GM12878 (cell line): ENCODE measurements around the gene CREB5. TPM values are rescaled to one million over a fixed set of nuclear protein-coding genes. Genes with fewer than 3 reads are reported as not detected.

Source experiments
- ATAC-seq: fragments of 200-7000 bp; cut with Tn5 transposase; 3 replicates; pipeline ENCODE4 v1.9.1; 2020; ENCODE audit warnings: mild to moderate bottlenecking, moderate library complexity
- BruUV-seq: library from RNA; stranded (reverse); fragments of 400-500 nt; replicated peaks from 2 replicates; lab custom pipeline; 2021; lab: Mats Ljungman, UMichigan
- CTCF ChIA-PET: fragments of 300-600 bp; sonication (Branson Sonifier 250); formaldehyde crosslinking; extraction: SDS; loops from one replicate; lab custom pipeline; 2021; ENCODE audit warnings: inconsistent platforms; lab: Yijun Ruan, JAX
- POLR2A ChIA-PET: fragments of 350-600 bp; formaldehyde crosslinking; extraction: SDS; loops from one replicate; lab custom pipeline; 2021; ENCODE audit warnings: inconsistent platforms; lab: Charles Lee
- RAD21 ChIA-PET: fragments of 300-600 bp; sonication (Branson Sonifier 250); formaldehyde crosslinking; loops from one replicate; lab custom pipeline; 2023; ENCODE audit warnings: antibody characterized with exemption; ENCODE audit not compliant: unreplicated experiment; lab: Charles Lee
- SMC1A ChIA-PET: fragments of 300-600 bp; sonication (Branson Sonifier 250); formaldehyde crosslinking; loops from one replicate; lab custom pipeline; 2023; ENCODE audit not compliant: unreplicated experiment, uncharacterized antibody; lab: Charles Lee
- DNase-seq: peaks from one replicate; pipeline ENCODE4 v3.0.0-alpha.2; 2011; ENCODE audit warnings: low read depth, low spot score
- FAIRE-seq: peaks from 3 replicates; lab custom pipeline; 2011; peaks lifted over from hg19 to GRCh38; lab: Jason Lieb, UNC
- H2AFZ ChIP-seq: 2 replicates; pipeline ENCODE4 v1.6.0; 2011; ENCODE audit warnings: low read depth, low read length, control low read depth; ENCODE audit not compliant: control insufficient read depth
- H3K27ac ChIP-seq: 2 replicates; pipeline ENCODE4 v1.5.1; 2011; ENCODE audit warnings: control low read depth; ENCODE audit not compliant: control insufficient read depth, insufficient read depth
- H3K27me3 ChIP-seq, 2 experiments: replicated peaks in 1 of 2; 2 replicates each; pipeline versions ENCODE4 v1.6.0 to v1.6.1; 2011; ENCODE audit warnings: low read length in 1 of 2; ENCODE audit not compliant: control insufficient read depth in 2 of 2, insufficient read depth in 2 of 2
- H3K36me3 ChIP-seq, 2 experiments: 2 replicates each; pipeline ENCODE4 v1.5.1; 2011; ENCODE audit warnings: low read length in 1 of 2; ENCODE audit not compliant: control insufficient read depth in 2 of 2, insufficient read depth in 2 of 2
- H3K4me1 ChIP-seq: 2 replicates; pipeline ENCODE4 v1.6.1; 2011; ENCODE audit warnings: mild to moderate bottlenecking, low read length, moderate library complexity, mixed read lengths; ENCODE audit not compliant: control insufficient read depth, insufficient read depth
- H3K4me2 ChIP-seq: 2 replicates; pipeline ENCODE4 v1.6.0; 2011; ENCODE audit warnings: control low read depth; ENCODE audit not compliant: control insufficient read depth, insufficient read depth
- H3K4me3 ChIP-seq: fragments of 200-600 bp; sonication (generic); 2 replicates; pipeline ENCODE4 v1.5.1; 2016
- H3K79me2 ChIP-seq: 2 replicates; pipeline ENCODE4 v1.6.0; 2011; ENCODE audit warnings: low read length; ENCODE audit not compliant: control insufficient read depth, insufficient read depth
- H3K9ac ChIP-seq: 2 replicates; pipeline ENCODE4 v1.8.0; 2011; ENCODE audit warnings: low read length, control low read depth, mixed read lengths; ENCODE audit not compliant: control insufficient read depth, insufficient read depth
- H3K9me3 ChIP-seq: replicated peaks from 3 replicates; pipeline ENCODE4 v1.5.1; 2011; ENCODE audit warnings: mild to moderate bottlenecking, low read length; ENCODE audit not compliant: control insufficient read depth, insufficient read depth
- H4K20me1 ChIP-seq: 2 replicates; pipeline ENCODE4 v1.6.0; 2011; ENCODE audit not compliant: control insufficient read depth, insufficient read depth
- EZH2 ChIP-seq: IDR thresholded peaks from 2 replicates; pipeline ENCODE4 v1.6.1; 2012; ENCODE audit warnings: low read depth, mild to moderate bottlenecking, control low read depth, inconsistent platforms, low read length, borderline replicate concordance; ENCODE audit not compliant: control insufficient read depth
- HDAC6 ChIP-seq: fragments of 200-600 bp; sonication (generic); IDR thresholded peaks from one replicate; pipeline ENCODE4 v1.8.0; 2017; ENCODE audit warnings: antibody characterized with exemption; ENCODE audit not compliant: unreplicated experiment
- KDM1A ChIP-seq: fragments of 200-600 bp; sonication (generic); IDR thresholded peaks from 2 replicates; pipeline ENCODE4 v1.6.1; 2016; ENCODE audit warnings: borderline replicate concordance
- MEF2A ChIP-seq: IDR thresholded peaks from 2 replicates; pipeline ENCODE4 v1.6.1; 2011; ENCODE audit warnings: low read depth, mild to moderate bottlenecking, low read length, moderate library complexity; ENCODE audit not compliant: insufficient read depth
- MTA3 ChIP-seq: IDR thresholded peaks from 2 replicates; pipeline ENCODE4 v1.6.1; 2012; ENCODE audit warnings: low read length, inconsistent platforms, borderline replicate concordance
- NFXL1 ChIP-seq: fragments of 450-650 bp; IDR thresholded peaks from 2 replicates; pipeline ENCODE4 v1.6.1; 2017; ENCODE audit warnings: antibody characterized with exemption, mild to moderate bottlenecking, borderline replicate concordance
- POLR2AphosphoS2 ChIP-seq: IDR thresholded peaks from 2 replicates; pipeline ENCODE4 v1.6.1; 2011; ENCODE audit warnings: low read depth, mild to moderate bottlenecking, low read length, improper control_type of control experiment, moderate library complexity
- RBBP5 ChIP-seq: fragments of 200-600 bp; sonication (generic); conservative IDR thresholded peaks from 2 replicates; pipeline ENCODE4 v1.6.1; 2016
- RCOR1 ChIP-seq: conservative IDR thresholded peaks from 2 replicates; pipeline ENCODE4 v1.6.1; 2012; ENCODE audit warnings: low read depth, low read length, improper control_type of control experiment
- SMAD1 ChIP-seq: fragments of 450-650 bp; IDR thresholded peaks from 2 replicates; pipeline ENCODE4 v1.6.1; 2018; ENCODE audit warnings: mild to moderate bottlenecking, low read depth; ENCODE audit not compliant: partially characterized antibody
- SMAD5 ChIP-seq: IDR thresholded peaks from 2 replicates; pipeline ENCODE4 v1.6.1; 2016; ENCODE audit warnings: antibody characterized with exemption, low read depth
- TBL1XR1 ChIP-seq: IDR thresholded peaks from 2 replicates; pipeline ENCODE4 v1.6.1; 2012; ENCODE audit warnings: low read depth, low read length, improper control_type of control experiment
- TCF3 ChIP-seq: IDR thresholded peaks from 2 replicates; pipeline ENCODE4 v1.6.1; 2012; ENCODE audit warnings: low read depth, mild to moderate bottlenecking, low read length, borderline replicate concordance; ENCODE audit not compliant: insufficient read depth
- ZNF384 ChIP-seq: IDR thresholded peaks from 2 replicates; pipeline ENCODE4 v1.6.1; 2012; ENCODE audit warnings: low read depth, mild to moderate bottlenecking, low read length, improper control_type of control experiment, borderline replicate concordance
- WGBS: methylation state at CpG from one replicate; pipeline ENCODE4 v1.1.6; 2016; ENCODE audit warnings: low lambda C conversion rate; ENCODE audit not compliant: insufficient replicate concordance, insufficient coverage; ENCODE audit errors: missing lambda C conversion rate; 5-methylcytosine and 5-hydroxymethylcytosine counted together
- in situ Hi-C: fragments of 300-500 bp; cut with MboI; formaldehyde crosslinking; loops from 9 replicates; pipeline ENCODE4 v1.14.3; 2018; ENCODE audit warnings: mixed read lengths
- intact Hi-C: fragments of 100-400 bp; cut with micrococcal nuclease; formaldehyde crosslinking; loops from one replicate; pipeline ENCODE4 v1.14.2; 2022; ENCODE audit not compliant: unreplicated experiment
- polyA plus RNA-seq, 11 experiments: library from polyadenylated mRNA; depleted of rRNA in 4 of 11; unstranded in 6 of 11; stranded (reverse) in 5 of 11; fragments of >200 nt; fragmentation: Nextera tagmentation in 4 of 11; fragmentation: Illumina TruSeq in 1 of 11; extraction: Ambion mirVana in 4 of 11; extraction: Trizol in 1 of 11; gene quantifications; 1 replicate in 1 of 11; 2 replicates in 10 of 11; pipeline versions ENCODE4 v1.2.1 to v1.2.3, GENCODE V29; 2011 to 2016; ENCODE audit warnings: inconsistent platforms in 2 of 11, missing spikeins in 2 of 11, low read depth in 1 of 11
- total RNA-seq, 4 experiments: library from RNA; depleted of rRNA in 3 of 4; stranded (reverse); fragments of >200 nt in 3 of 4; fragmentation: Illumina TruSeq in 1 of 4; extraction: Trizol in 1 of 4; gene quantifications; 2 replicates each; pipeline versions ENCODE4 v1.2.1 to v1.2.3, GENCODE V29; 2013 to 2021
- TF ChIP-seq, protein P1 (sequence below): fragments of 450-650 bp; conservative IDR thresholded peaks from 2 replicates; pipeline ENCODE4 v1.6.1; 2017; ENCODE audit warnings: mild to moderate bottlenecking, moderate library complexity
- TF ChIP-seq, protein P2 (sequence below): fragments of 450-650 bp; IDR thresholded peaks from 2 replicates; pipeline ENCODE4 v1.6.1; 2017; ENCODE audit warnings: mild to moderate bottlenecking, moderate library complexity
- TF ChIP-seq, protein P3 (sequence below): fragments of 450-650 bp; IDR thresholded peaks from 2 replicates; pipeline ENCODE4 v1.6.1; 2017; ENCODE audit warnings: mild to moderate bottlenecking, low read depth, inconsistent platforms; ENCODE audit not compliant: poor library complexity, severe bottlenecking

Gene CREB5
- total and polyA plus RNA-seq, 10 of the 15 experiments (the other 5 are each of a cell fraction or from before 2014, with no cell fraction given) = 12.9 to 74.1 (median 53.0) TPM

DNA sequence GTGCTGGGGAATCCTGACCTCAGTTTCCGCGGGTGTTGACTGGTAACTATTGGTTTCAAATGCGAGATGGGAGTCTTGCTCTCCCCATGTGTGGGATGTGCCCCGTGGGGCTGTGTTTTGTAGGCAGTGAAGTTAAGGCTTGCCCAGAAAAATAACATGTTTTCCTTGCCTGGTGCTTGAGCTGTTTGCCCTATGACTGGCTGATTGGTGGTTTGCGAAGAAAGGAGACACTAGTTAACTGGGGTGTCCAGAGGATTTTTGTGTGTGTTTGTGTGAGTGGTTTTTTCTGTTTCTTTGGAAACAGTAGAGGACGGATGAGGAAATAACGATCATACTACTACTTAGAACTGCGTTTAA, 61.9 kb downstream of the CREB5 start:
- peaks cover 12% of the 10 kb centered on the region for H3K4me1 ChIP-seq
- POLR2A ChIA-PET = interaction anchor here (1.0 kb wide), 1 partner anchor 102 kb away, joined by 3 read pairs; no protein-coding TSS in a partner anchor
- in situ Hi-C loops = no loop called here
- H2AFZ ChIP-seq = no peak overlapping the region
- no peak overlapping the region for H3K27ac ChIP-seq
- H3K4me3 ChIP-seq = no peak overlapping the region
- WGBS = 76% methylated on average over 8 of the region's 8 CpGs
- H3K4me2 ChIP-seq = no peak overlapping the region
- FAIRE-seq (no peak), DNase-seq (no peak), ATAC-seq (no peak)
- no peaks in the 10 kb centered on the region for H3K9me3 ChIP-seq
- RAD21 ChIA-PET = interaction anchor here (1.3 kb wide), 1 partner anchor 86 kb away, joined by 3 read pairs; no protein-coding TSS in a partner anchor
- no peak overlapping the region for H3K9ac ChIP-seq
- H4K20me1 ChIP-seq = no peaks in the 10 kb centered on the region
- H3K79me2 ChIP-seq = no peaks in the 10 kb centered on the region
- no TSS peak for BruUV-seq
- CTCF ChIA-PET = interaction anchor here (0.9 to 1.2 kb wide), 3 partner anchors 47 to 92 kb away, joined by 3 to 4 read pairs (median 4); no protein-coding TSS in a partner anchor
- no peaks in the 10 kb centered on the region; a peak in 1 of 4 replicates for H3K36me3 ChIP-seq
- H3K27me3 ChIP-seq = no peaks in the 10 kb centered on the region
- intact Hi-C loops = no loop called here
- SMC1A ChIA-PET = interaction anchor here (0.7 to 1.5 kb wide), 5 partner anchors 19 to 148 kb away, joined by 3 read pairs; no protein-coding TSS in a partner anchor
- TF ChIP-seq NFXL1 = no peak
- TF ChIP-seq TBL1XR1 = no peak
- TF ChIP-seq RCOR1 = no peak
- no peak for TF ChIP-seq KDM1A
- TF ChIP-seq, protein P1, sequence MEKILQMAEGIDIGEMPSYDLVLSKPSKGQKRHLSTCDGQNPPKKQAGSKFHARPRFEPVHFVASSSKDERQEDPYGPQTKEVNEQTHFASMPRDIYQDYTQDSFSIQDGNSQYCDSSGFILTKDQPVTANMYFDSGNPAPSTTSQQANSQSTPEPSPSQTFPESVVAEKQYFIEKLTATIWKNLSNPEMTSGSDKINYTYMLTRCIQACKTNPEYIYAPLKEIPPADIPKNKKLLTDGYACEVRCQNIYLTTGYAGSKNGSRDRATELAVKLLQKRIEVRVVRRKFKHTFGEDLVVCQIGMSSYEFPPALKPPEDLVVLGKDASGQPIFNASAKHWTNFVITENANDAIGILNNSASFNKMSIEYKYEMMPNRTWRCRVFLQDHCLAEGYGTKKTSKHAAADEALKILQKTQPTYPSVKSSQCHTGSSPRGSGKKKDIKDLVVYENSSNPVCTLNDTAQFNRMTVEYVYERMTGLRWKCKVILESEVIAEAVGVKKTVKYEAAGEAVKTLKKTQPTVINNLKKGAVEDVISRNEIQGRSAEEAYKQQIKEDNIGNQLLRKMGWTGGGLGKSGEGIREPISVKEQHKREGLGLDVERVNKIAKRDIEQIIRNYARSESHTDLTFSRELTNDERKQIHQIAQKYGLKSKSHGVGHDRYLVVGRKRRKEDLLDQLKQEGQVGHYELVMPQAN = no peak
- no peak for TF ChIP-seq ZNF384
- no peak for TF ChIP-seq MTA3
- no peak for TF ChIP-seq MEF2A
- TF ChIP-seq TCF3 = no peak
- TF ChIP-seq, protein P2, sequence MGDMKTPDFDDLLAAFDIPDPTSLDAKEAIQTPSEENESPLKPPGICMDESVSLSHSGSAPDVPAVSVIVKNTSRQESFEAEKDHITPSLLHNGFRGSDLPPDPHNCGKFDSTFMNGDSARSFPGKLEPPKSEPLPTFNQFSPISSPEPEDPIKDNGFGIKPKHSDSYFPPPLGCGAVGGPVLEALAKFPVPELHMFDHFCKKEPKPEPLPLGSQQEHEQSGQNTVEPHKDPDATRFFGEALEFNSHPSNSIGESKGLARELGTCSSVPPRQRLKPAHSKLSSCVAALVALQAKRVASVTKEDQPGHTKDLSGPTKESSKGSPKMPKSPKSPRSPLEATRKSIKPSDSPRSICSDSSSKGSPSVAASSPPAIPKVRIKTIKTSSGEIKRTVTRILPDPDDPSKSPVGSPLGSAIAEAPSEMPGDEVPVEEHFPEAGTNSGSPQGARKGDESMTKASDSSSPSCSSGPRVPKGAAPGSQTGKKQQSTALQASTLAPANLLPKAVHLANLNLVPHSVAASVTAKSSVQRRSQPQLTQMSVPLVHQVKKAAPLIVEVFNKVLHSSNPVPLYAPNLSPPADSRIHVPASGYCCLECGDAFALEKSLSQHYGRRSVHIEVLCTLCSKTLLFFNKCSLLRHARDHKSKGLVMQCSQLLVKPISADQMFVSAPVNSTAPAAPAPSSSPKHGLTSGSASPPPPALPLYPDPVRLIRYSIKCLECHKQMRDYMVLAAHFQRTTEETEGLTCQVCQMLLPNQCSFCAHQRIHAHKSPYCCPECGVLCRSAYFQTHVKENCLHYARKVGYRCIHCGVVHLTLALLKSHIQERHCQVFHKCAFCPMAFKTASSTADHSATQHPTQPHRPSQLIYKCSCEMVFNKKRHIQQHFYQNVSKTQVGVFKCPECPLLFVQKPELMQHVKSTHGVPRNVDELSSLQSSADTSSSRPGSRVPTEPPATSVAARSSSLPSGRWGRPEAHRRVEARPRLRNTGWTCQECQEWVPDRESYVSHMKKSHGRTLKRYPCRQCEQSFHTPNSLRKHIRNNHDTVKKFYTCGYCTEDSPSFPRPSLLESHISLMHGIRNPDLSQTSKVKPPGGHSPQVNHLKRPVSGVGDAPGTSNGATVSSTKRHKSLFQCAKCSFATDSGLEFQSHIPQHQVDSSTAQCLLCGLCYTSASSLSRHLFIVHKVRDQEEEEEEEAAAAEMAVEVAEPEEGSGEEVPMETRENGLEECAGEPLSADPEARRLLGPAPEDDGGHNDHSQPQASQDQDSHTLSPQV = no peak
- no peak for TF ChIP-seq SMAD5
- TF ChIP-seq RBBP5 = no peak
- TF ChIP-seq POLR2AphosphoS2 = no peak
- no peak for TF ChIP-seq SMAD1
- no peak for TF ChIP-seq HDAC6
- TF ChIP-seq EZH2 = no peak
- TF ChIP-seq, protein P3, sequence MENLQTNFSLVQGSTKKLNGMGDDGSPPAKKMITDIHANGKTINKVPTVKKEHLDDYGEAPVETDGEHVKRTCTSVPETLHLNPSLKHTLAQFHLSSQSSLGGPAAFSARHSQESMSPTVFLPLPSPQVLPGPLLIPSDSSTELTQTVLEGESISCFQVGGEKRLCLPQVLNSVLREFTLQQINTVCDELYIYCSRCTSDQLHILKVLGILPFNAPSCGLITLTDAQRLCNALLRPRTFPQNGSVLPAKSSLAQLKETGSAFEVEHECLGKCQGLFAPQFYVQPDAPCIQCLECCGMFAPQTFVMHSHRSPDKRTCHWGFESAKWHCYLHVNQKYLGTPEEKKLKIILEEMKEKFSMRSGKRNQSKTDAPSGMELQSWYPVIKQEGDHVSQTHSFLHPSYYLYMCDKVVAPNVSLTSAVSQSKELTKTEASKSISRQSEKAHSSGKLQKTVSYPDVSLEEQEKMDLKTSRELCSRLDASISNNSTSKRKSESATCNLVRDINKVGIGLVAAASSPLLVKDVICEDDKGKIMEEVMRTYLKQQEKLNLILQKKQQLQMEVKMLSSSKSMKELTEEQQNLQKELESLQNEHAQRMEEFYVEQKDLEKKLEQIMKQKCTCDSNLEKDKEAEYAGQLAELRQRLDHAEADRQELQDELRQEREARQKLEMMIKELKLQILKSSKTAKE = no peak
